HUES64 (cell line): Measurements from ENCODE around the gene TRPM5.

Source experiments
- H3K27ac ChIP-seq: 2 replicates; pipeline ENCODE4 v1.7.0; 2013; ENCODE audit warnings: low read depth, low read length, inconsistent platforms
- H3K27me3 ChIP-seq: 2 replicates; pipeline ENCODE4 v1.6.1; 2013; ENCODE audit warnings: mild to moderate bottlenecking, low read length; ENCODE audit not compliant: insufficient read depth
- H3K36me3 ChIP-seq: 2 replicates; pipeline ENCODE4 v1.6.1; 2013; ENCODE audit warnings: mild to moderate bottlenecking, low read length; ENCODE audit not compliant: insufficient read depth
- H3K4me1 ChIP-seq: 2 replicates; pipeline ENCODE4 v1.6.1; 2013; ENCODE audit warnings: mild to moderate bottlenecking, low read length, moderate library complexity; ENCODE audit not compliant: insufficient read depth
- H3K4me3 ChIP-seq: 2 replicates; pipeline ENCODE4 v1.5.1; 2013; ENCODE audit warnings: mild to moderate bottlenecking, low read length, moderate library complexity
- H3K9ac ChIP-seq: 2 replicates; pipeline ENCODE4 v1.6.1; 2013; ENCODE audit warnings: mild to moderate bottlenecking, low read depth, low read length
- H3K9me3 ChIP-seq: 2 replicates; pipeline ENCODE4 v1.6.1; 2013; ENCODE audit warnings: low read depth, low read length; ENCODE audit not compliant: insufficient read depth
- WGBS: fragments of 150-250, 120-280 bp; methylation state at CpG from one replicate; pipeline ENCODE4 v1.1.7; 2013; ENCODE audit warnings: missing lambda C conversion rate; 5-methylcytosine and 5-hydroxymethylcytosine counted together

TRPM5 gene

GRCh38 chr11:2395211-2395730, 49.0 kb downstream of the TRPM5 start:
- Histone ChIP-seq H3K4me1 (peaks cover 5% of the 10 kb centered on the region; the same call in 1 of the 2 replicates), H3K36me3 (peaks cover 43% of the 10 kb centered on the region), H3K9me3 (no peaks in the 10 kb centered on the region), H3K4me3 (no peak overlapping the region), H3K27ac (no peak overlapping the region), H3K27me3 (no peaks in the 10 kb centered on the region), H3K9ac (no peak overlapping the region)
- WGBS, result 95% methylated on average over 26 of the region's 26 CpGs

DNA sequence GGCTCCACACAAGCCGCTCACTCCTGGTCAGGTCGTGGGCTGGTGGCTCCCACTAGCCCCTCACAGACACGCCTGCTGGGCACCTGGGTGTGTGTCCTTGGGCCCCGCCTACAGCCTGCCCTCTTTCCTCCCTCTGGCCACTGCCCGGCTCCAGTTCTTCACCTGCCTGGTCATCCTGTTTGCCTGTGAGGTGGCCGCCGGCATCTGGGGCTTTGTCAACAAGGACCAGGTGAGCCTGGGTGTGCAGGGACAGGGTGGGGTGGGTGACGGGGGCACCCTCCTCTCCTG, 49.6 kb downstream of the TRPM5 start:
- H3K4me3 ChIP-seq, result no peak overlapping the region
- H3K36me3 ChIP-seq, result peaks cover 43% of the 10 kb centered on the region
- no peak overlapping the region for H3K9ac ChIP-seq

More for the DNA sequence above, 49.6 kb downstream of the TRPM5 start:
- 93% methylated on average over 8 of the region's 8 CpGs for WGBS
- Histone ChIP-seq H3K9me3 (no peaks in the 10 kb centered on the region), H3K27me3 (no peaks in the 10 kb centered on the region), H3K4me1 (peaks cover 5% of the 10 kb centered on the region; the same call in 1 of the 2 replicates), H3K27ac (no peak overlapping the region)
